LNCaP clone FGC (cell line): Measurements from ENCODE around the gene MAPKAP1.

Source experiments
- DNase-seq: peaks from one replicate; pipeline ENCODE4 v3.0.0-alpha.2; 2011; ENCODE audit warnings: low read depth
- H3K4me3 ChIP-seq: 2 replicates; pipeline ENCODE4 v1.5.1; 2011; ENCODE audit warnings: mild to moderate bottlenecking, low read depth, low read length, control low read depth
- CTCF ChIP-seq: IDR thresholded peaks from 2 replicates; pipeline ENCODE4 v1.5.1; 2012; ENCODE audit warnings: mild to moderate bottlenecking; ENCODE audit not compliant: control insufficient read depth, insufficient read depth; ENCODE audit errors: extremely low read depth

Gene MAPKAP1

GRCh38 chr9:125472926-125473701 lies 233.9 kb downstream of the MAPKAP1 start:
- DNase-seq = no peak
- no peak for TF ChIP-seq CTCF
- H3K4me3 ChIP-seq = no peak overlapping the region

GRCh38 chr9:125472562-125472925 lies 234.5 kb downstream of the MAPKAP1 start:
- no peak overlapping the region for H3K4me3 ChIP-seq
- TF ChIP-seq CTCF = no peak
- no peak for DNase-seq

GRCh38 chr9:125470767-125471580 lies 236.0 kb downstream of the MAPKAP1 start:
- DNase-seq = no peak
- no peak overlapping the region for H3K4me3 ChIP-seq

GRCh38 chr9:125470189-125470588 lies 236.8 kb downstream of the MAPKAP1 start:
- no peak for TF ChIP-seq CTCF
- no peak overlapping the region for H3K4me3 ChIP-seq
- no peak for DNase-seq

More at GRCh38 chr9:125470767-125471580, 236.0 kb downstream of the MAPKAP1 start:
- TF ChIP-seq CTCF = no peak

GRCh38 chr9:125468646-125469045 lies 238.4 kb downstream of the MAPKAP1 start:
- no peak for DNase-seq
- no peak for TF ChIP-seq CTCF
- H3K4me3 ChIP-seq = no peak overlapping the region

GRCh38 chr9:125467116-125467740 lies 239.8 kb downstream of the MAPKAP1 start:
- no peak overlapping the region for H3K4me3 ChIP-seq
- no peak for TF ChIP-seq CTCF
- DNase-seq = no peak
